ENCODE data around the gene SDHA. TPM values are rescaled to one million over a fixed set of nuclear protein-coding genes. Genes with fewer than 3 reads are reported as not detected.

Gene SDHA
- total and polyA plus RNA-seq, 2 of the 13 experiments (the other 11 are each of a cell fraction or from before 2014, with no cell fraction given): 185 to 240 TPM

- intact Hi-C loops (cut with micrococcal nuclease; ENCODE audit: unreplicated experiment) (no loop called here), in situ Hi-C loops (cut with HindIII; ENCODE audit: extremely low pct_ligation_motif_present, low pct_unique_long_range_greater_than_20kb) (no loop called here)
- 95% methylated on average over 6 of the region's 9 CpGs for WGBS (ENCODE audit: low lambda C conversion rate)
- Histone ChIP-seq H3K9me3 (ENCODE audit: low read length) (no peaks in the 10 kb centered on the region), H3K9ac (ENCODE audit: insufficient read depth, low read depth, low read length) (no peak overlapping the region), H3K4me1 (ENCODE audit: insufficient read depth, low read length) (no peaks in the 10 kb centered on the region), H3K27me3 (ENCODE audit: control insufficient read depth in 1 of 2, insufficient read depth in 2 of 2, low read length in 2 of 2) (no peaks in the 10 kb centered on the region), H3K79me2 (ENCODE audit: insufficient read depth, low read length) (no peaks in the 10 kb centered on the region), H2AFZ (ENCODE audit: low read length) (no peak overlapping the region), H4K20me1 (ENCODE audit: insufficient read depth, low read length) (no peaks in the 10 kb centered on the region), H3K4me2 (ENCODE audit: low read depth, low read length) (no peak overlapping the region), H3K36me3 (replicated peaks in 1 of 2; ENCODE audit: control insufficient read depth in 1 of 2, insufficient read depth in 2 of 2, low read length in 2 of 2) (peaks cover 11 to 35% of the 10 kb centered on the region in 2 experiments; a peak in 4 of 5 replicates), H3K4me3 (replicated peaks in 1 of 3; ENCODE audit: insufficient read depth in 1 of 3, low read depth in 2 of 3, low read length in 3 of 3) (no peak overlapping the region), H3K27ac (ENCODE audit: extremely low read length, insufficient read depth, low read length) (no peak overlapping the region)
- ChIA-PET POLR2A (no interaction called here), CTCF (ENCODE audit: low intra/inter-chr PET ratio, low total read pairs) (no interaction called here)
- DNase-seq (ENCODE audit: low spot score) (no peak), FAIRE-seq (no peak), ATAC-seq (no peak)
- TF ChIP-seq RCOR2 (CRISPR knock-in tag; IDR thresholded peaks at IDR 0.05): no peak
- TF ChIP-seq ZFP36L1 (CRISPR knock-in tag; IDR thresholded peaks at IDR 0.05): no peak
- no peak for TF ChIP-seq BATF2 (CRISPR knock-in tag; IDR thresholded peaks at IDR 0.05)
- no peak for TF ChIP-seq ZFP90 (CRISPR knock-in tag; IDR thresholded peaks at IDR 0.05; ENCODE audit: borderline replicate concordance)
- no peak for TF ChIP-seq ZSCAN20 (CRISPR knock-in tag; IDR thresholded peaks at IDR 0.05; ENCODE audit: borderline replicate concordance)
- TF ChIP-seq FOXA1 (IDR thresholded peaks at IDR 0.05): no peak
- no peak for TF ChIP-seq FOXA1 (CRISPR knock-in tag; IDR thresholded peaks at IDR 0.05)
- BruUV-seq (replicated peaks): no TSS peak
Observed at GRCh38 chr5:305050-305449, 86.9 kb downstream of the SDHA start.

GRCh38 chr5:305459-305858 is 87.3 kb downstream of the SDHA start:
- in situ Hi-C loops (cut with HindIII; ENCODE audit: extremely low pct_ligation_motif_present, low pct_unique_long_range_greater_than_20kb) (no loop called here), intact Hi-C loops (cut with micrococcal nuclease; ENCODE audit: unreplicated experiment) (no loop called here)
- Histone ChIP-seq H4K20me1 (ENCODE audit: insufficient read depth, low read length) (no peaks in the 10 kb centered on the region), H3K36me3 (replicated peaks in 1 of 2; ENCODE audit: control insufficient read depth in 1 of 2, insufficient read depth in 2 of 2, low read length in 2 of 2) (peaks cover 13 to 39% of the 10 kb centered on the region in 2 experiments; a peak in 4 of 5 replicates), H3K27ac (ENCODE audit: extremely low read length, insufficient read depth, low read length) (no peak overlapping the region), H3K9me3 (ENCODE audit: low read length) (no peaks in the 10 kb centered on the region), H2AFZ (ENCODE audit: low read length) (no peak overlapping the region), H3K4me1 (ENCODE audit: insufficient read depth, low read length) (no peaks in the 10 kb centered on the region), H3K79me2 (ENCODE audit: insufficient read depth, low read length) (no peaks in the 10 kb centered on the region), H3K4me3 (replicated peaks in 1 of 3; ENCODE audit: insufficient read depth in 1 of 3, low read depth in 2 of 3, low read length in 3 of 3) (no peak overlapping the region), H3K4me2 (ENCODE audit: low read depth, low read length) (no peak overlapping the region), H3K27me3 (ENCODE audit: control insufficient read depth in 1 of 2, insufficient read depth in 2 of 2, low read length in 2 of 2) (no peaks in the 10 kb centered on the region), H3K9ac (ENCODE audit: insufficient read depth, low read depth, low read length) (no peak overlapping the region)
- no TSS peak for BruUV-seq (replicated peaks)
- no peak for TF ChIP-seq SOX13 (IDR thresholded peaks at IDR 0.05)
- TF ChIP-seq SOX13 (CRISPR knock-in tag; conservative IDR thresholded peaks at IDR 0.05 in 1 of 2, IDR thresholded peaks at IDR 0.05 in 1 of 2): no peak
- TF ChIP-seq ZNF768 (CRISPR knock-in tag; IDR thresholded peaks at IDR 0.05): no peak
- TF ChIP-seq ZNF784 (CRISPR knock-in tag; IDR thresholded peaks at IDR 0.05; ENCODE audit: borderline replicate concordance): no peak
- TF ChIP-seq ZNF33A (CRISPR knock-in tag; IDR thresholded peaks at IDR 0.05; ENCODE audit: borderline replicate concordance): no peak
- no peak for TF ChIP-seq ZNF776 (CRISPR knock-in tag; IDR thresholded peaks at IDR 0.05)
- no peak for TF ChIP-seq XBP1 (CRISPR knock-in tag; IDR thresholded peaks at IDR 0.05)
- no peak for TF ChIP-seq ZBTB4 (CRISPR knock-in tag; IDR thresholded peaks at IDR 0.05; ENCODE audit: borderline replicate concordance)
- ChIA-PET CTCF (ENCODE audit: low intra/inter-chr PET ratio, low total read pairs) (no interaction called here), POLR2A (no interaction called here)
- FAIRE-seq: no peak
- no peak for DNase-seq (ENCODE audit: low spot score)
- no peak for ATAC-seq
- WGBS (ENCODE audit: low lambda C conversion rate): 99% methylated on average over 14 of the region's 14 CpGs
